HG03460 (cell line): ENCODE results near the gene AFAP1.

Experiments
- ATAC-seq: cut with Tn5 transposase; IDR thresholded peaks from one replicate; pipeline ENCODE4 v1.9.1; 2021; ENCODE audit not compliant: unreplicated experiment

The AFAP1 gene

DNA sequence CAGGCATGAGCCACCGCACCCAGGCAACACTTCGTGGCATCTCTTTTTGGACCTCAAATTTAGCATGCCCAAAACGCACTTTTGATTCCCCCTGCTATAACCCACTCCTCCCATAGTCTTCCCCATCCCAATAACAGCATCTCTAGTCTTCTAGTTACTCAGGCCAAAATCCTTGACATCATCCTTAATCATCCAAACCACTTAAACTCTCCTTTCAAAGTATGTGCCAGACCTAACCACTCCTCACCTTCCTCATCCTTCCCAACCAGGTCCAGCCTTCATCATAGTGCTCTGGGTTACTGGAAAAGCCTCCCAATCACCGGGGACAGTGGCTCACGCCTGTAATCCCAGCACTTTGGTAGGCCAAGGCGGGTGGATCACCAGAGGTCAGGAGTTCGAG, 41.9 kb downstream of the AFAP1 start:
- no peak for ATAC-seq

DNA sequence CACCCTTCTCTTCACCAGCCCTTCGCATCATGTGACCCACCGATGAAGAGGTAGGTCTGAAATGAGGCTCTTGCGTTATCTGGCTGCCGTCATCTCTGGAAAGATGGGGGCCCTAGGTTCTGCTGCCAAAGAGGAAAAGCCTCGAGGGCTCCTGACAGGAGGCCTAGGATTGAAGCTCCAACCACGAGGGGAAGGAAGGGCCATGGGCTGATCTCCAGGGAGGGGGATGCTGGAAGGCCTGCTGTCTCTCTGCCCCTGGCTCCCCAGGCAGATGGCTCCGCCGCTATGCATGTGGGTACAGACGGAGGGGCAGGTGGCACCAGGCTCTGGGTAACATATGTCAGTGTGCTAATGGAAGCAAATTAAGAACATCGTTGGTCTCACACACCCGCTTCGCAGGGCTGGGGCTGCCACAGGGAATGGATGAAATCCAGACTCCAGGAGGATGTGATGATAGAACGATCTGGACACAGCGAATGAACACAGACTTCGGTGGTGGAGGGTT, 44.9 kb downstream of the AFAP1 start:
- ATAC-seq, result no peak

- ATAC-seq, result no peak
These were observed 45.5 kb downstream of the AFAP1 start for GRCh38 chr4:7894098-7894676.

GRCh38 chr4:7893539-7893938, 46.1 kb downstream of the AFAP1 start:
- ATAC-seq, result no peak

DNA sequence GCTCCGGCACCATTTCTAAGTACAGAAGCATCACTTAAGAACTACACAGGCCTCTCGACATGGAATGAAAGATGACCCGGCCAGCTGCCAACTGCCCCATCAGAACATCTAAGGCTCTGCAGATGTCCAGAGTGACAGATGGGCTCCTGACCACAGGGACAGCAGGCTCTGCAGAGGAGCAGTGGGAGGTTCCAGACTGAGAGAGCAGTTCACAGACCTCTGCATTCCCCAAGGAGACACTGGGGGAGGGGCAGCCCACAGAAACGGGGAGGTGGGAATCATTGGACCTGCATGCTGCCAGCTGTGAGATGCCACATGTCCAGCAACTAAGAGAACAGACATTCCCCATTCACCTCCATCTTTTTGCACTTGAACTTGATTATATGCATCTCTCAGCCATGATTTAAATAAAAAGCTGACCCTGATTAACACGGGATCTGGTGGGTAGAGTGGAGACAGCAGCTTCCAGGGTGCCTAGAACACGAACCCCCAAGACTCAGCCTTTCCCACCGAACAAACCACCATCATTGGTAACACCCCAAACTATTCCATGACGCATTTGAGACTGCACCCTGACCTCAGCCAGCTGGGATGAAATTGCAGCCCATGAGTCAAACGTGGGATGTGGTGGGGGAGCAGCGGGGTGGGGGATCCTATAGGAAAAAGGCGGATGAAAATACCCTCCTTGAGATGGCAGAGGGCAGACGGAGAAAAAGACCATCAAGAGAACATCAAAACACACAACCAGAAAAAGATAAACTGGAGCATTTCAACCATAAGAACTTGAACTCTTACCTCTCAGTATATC, 47.2 kb downstream of the AFAP1 start:
- no peak for ATAC-seq

- no peak for ATAC-seq
These were observed 48.8 kb downstream of the AFAP1 start for GRCh38 chr4:7890635-7891393.

GRCh38 chr4:7887436-7887835, 52.2 kb downstream of the AFAP1 start:
- ATAC-seq, result no peak

GRCh38 chr4:7886007-7886973, 53.4 kb downstream of the AFAP1 start:
- ATAC-seq, result no peak

DNA sequence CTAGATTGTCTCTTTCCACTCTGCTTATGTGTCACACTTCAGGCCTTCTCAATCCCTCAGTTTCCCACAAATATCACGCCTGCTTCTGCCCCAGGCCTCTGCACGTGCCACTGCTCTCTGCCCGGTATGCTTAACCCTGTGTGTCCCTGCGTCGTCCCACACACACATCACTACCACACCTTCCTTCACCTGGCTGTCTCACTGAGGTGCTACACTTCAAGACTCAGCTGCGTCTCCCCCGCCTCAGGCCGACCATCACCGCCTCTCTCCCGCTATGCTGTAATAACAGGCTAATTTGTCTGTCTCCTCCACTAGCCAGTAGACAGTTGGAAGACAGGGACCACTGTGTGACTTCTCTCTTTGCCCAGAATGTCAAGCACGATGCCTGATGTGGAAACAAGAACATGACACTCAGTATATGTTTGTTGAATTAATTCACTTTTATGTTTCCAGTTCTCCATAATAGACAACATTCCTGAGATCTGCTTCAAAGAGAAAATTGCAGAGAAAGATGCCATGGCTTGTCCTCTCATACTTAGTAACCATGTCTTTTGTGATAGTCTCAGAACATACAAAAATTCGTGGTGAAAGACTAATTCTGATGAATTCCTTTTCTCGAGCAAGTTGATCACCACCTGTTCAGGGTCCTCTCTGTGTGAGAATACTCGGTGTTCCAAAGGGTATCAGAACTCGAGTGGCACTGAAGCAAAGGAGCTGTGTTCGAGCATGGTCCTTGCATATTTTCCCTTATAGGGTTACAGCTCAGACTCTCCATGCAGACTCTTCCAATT, 54.2 kb downstream of the AFAP1 start:
- ATAC-seq, result no peak

- no peak for ATAC-seq
These were observed 59.0 kb downstream of the AFAP1 start for GRCh38 chr4:7880683-7881082.

GRCh38 chr4:7879127-7879526, 60.5 kb downstream of the AFAP1 start:
- no peak for ATAC-seq

GRCh38 chr4:7878323-7878722, 61.3 kb downstream of the AFAP1 start:
- ATAC-seq, result no peak

DNA sequence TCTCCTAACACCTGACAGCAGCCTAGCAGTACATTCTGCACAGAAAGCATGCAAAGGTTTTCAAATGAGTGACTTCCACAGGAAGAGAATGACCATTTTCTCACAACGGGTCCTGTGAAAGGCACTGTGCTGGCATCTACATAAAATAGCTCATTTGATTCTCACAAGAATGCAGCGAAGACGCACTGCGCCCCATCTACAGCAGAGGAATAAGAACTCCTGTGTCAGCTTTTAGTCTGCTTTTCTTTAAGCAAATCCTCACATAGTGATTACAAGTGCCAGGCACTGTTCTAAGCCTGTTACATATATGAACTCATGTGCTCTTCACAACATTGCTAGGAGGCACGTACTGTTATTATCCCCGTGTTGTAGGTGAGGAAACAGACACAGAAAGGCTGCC, 62.5 kb downstream of the AFAP1 start:
- ATAC-seq, result no peak

- no peak for ATAC-seq
These were observed 63.3 kb downstream of the AFAP1 start for GRCh38 chr4:7876201-7876875.

- no peak for ATAC-seq
These were observed 64.8 kb downstream of the AFAP1 start for GRCh38 chr4:7874838-7875237.

- ATAC-seq, result no peak
These were observed 65.8 kb downstream of the AFAP1 start for GRCh38 chr4:7873881-7874280.

DNA sequence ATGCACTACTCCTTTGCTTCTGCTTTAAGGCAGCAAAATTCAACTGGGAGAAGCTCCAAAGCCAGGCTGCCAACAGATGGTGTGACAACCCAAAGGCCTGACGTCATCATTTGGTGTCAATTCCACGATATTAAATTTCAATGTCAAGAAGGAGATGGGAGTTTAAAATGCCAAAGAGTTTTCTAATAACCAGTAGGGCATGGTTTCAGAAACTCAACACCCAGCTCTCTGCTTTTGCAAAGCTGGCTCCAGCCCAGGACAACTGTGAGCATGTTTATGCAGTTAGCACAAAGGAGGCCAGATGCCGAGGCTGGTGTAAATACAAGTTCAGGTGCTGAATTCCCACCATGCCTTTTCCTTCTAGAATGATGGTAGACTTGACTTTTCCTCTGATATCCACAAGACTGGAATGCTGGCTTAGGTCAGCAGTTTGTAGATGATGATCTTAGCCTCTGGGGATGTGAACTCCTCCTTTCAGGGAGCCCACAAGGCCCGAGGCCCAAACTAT, 67.3 kb downstream of the AFAP1 start:
- ATAC-seq, result no peak

GRCh38 chr4:7871356-7871755, 68.3 kb downstream of the AFAP1 start:
- ATAC-seq, result no peak

DNA sequence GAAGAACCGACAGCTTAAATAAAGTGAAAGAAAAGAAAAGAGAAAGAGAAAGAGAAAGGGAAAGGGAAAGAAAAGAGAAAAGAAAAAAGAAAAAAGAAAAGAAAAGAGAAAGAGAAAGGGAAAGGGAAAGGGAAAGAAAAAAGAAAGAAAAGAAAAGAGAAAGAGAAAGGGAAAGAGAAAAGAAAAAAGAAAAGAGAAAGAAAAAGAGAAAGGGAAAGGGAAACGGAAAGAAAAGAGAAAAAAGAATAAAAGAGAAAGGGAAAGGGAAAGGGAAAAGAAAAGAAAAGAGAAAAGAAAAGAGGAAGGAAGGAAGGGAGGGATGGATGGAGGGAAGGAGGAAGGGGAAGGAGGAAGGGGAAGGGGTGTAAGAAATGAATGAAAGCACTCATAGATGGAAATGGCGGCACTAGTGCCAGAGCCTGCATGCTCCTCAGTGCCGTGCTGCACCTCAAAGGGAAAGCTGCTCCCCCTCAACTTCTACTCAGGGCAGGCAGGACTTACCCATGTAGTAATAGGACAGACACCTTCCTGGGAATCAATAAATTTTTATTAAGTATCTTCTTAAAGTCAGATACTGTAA, 70.7 kb downstream of the AFAP1 start:
- no peak for ATAC-seq
